Stimulated activated CD4-positive, alpha-beta T cell treated with anti-CD3 and anti-CD28 coated beads, Interleukin-12 subunit alpha, Interleukin-12 subunit beta, amount 100 ng/mL, for 4 hours (primary cell): ENCODE measurements around the gene POU2F3.

Source experiments
- DNase-seq: peaks from one replicate; pipeline ENCODE4 v3.0.0-alpha.2; 2020

Gene POU2F3

DNA sequence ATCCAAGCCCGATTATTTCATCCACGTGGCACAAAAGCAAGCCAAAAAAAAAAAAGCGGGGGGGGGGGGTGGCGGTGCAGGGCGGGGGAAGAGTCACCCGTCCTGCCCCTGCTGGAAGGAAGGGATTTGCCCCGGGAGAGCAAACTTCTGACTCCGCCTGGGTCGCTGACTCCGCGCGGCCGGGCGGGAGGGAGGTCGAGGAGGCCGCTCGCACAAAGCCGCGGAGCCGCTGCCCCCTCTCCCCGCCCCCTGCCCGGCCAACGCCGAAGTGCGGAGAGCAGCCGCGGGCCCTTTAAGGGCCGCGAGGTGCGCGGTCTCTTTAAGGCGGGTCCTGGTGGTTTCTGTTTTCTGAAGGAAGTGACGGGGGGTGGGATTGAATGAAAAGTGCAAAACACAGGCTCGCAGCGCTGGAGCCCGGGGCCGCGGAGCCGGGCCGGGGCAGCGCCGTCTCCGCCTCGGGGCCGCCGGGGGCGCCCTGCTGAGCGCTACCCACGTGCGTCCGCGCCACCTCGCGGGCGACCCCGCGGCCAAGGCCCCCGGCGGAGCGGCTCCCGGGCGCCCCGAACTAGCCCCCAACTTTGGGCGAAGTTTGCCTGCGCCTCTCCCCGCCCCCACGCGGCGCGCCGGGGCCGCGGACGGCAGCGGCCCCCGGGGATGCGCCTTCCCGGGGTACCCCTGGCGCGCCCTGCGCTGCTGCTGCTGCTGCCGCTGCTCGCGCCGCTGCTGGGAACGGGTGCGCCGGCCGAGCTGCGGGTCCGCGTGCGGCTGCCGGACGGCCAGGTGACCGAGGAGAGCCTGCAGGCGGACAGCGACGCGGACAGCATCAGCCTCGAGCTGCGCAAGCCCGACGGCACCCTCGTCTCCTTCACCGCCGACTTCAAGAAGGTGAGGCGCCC, 29.1 kb upstream of the POU2F3 start, which contains the start of gene OAF:
Gene OAF (plus strand): TSS at position 407 of the 896 bp plus-strand sequence. CDS start 248 bp downstream, at position 655.
- DNase-seq, result peak; percentile 35

DNA sequence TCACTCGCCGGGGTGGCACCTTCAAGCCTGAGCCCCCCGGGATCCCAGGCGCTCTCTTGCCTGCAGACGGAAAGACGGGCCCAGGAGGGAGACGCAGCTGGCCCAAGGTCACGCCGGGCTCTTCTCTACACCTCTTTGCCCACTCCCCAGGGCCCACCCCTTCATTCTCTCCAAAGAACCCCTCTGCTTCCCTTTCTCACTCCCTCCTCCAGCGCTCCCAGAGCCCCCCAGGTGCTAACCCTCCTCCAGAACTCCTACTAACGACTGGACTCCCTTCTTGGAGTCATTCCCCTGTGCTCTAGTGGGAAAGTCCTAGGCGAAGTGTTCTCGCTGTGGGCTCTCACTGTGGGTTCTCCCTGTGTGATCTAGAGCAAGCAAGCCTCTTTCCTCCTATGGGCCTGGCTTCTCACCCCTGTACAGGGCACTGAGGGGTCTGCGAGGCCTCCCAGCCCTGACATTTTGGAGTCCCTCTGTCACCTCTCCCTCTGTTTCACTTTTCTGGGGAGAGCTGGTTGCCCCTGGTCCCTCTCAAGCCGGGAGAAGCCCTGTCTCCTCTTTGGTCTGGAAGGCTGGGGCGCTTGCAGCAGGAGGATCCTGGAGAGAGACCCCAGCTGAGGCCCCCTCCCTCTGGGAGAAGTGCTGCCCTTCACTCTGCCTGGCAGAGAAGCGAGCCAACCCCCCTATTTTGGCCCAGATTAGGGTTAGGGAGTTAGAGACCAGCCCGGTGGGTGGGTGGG, 28.2 kb upstream of the POU2F3 start:
- no peak for DNase-seq

DNA sequence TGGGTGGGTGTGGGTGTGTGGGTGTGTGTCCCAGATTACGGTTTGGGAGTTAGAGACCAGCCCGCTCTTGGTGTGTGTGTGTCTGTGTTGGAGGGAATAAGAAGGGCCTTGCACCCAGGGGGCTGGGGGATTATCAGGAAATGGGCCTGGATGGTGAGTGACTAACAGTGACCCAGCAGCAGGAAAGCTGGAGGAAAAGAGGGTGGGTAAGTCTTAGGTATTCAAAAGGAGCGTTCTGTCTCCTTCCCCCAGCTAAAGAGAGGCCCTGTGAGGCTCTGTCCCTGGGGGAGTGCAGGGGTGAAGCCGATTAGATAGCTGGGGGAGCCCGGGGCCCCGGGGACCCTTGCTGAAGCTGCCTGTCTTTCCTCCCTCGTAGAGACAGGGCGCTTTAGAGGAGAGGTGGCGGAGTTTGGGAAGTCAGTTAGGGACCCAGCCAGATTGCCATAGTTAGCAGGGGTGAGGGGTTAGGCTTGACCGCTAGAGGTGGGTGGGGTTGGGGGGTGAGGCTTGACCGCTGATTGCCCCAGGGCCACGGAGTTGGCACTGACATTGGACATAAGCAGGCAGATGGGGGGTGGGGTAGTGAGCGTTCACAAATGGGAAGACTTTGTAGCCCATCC, 27.6 kb upstream of the POU2F3 start:
- no peak for DNase-seq

DNA sequence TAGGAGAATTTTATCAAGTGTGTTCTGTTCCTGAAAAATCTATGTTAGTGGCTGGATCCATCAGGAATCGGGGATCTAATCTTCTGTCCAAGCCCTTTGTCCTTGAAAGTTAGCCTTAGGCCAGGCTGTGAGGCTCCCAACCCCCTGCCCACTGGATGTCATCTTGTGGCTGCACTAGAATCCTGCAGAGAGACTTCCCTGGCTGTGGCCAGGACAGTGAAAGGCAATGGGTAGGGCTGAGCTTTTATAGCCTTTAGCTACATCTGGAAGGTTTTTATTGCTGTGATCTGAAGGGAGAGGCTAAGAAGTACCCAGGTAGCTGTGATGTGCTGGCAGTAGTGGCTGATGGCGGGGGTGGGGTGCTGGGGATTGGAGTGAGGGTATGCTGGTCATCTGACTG, 27.0 kb upstream of the POU2F3 start:
- DNase-seq, result no peak

DNA sequence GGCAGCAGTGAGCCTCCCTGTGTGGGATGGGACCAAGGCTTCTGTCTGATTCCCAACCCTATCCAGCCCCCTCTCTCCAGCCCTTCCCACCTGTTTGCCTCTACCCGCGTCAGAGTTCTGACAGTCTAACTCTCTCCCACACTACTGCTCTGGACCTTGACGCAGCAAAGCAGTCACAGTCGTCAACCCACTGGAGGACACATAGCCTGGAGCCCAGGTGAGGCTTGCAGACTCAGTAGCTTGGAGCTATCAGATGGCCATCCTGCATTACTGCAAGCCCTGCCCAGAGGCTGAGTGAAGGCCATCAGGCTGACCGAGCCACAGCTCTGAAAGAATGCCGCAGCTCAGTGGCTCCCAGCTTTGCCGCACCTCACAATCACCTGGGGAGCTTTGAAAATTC, 25.4 kb upstream of the POU2F3 start:
- no peak for DNase-seq

DNA sequence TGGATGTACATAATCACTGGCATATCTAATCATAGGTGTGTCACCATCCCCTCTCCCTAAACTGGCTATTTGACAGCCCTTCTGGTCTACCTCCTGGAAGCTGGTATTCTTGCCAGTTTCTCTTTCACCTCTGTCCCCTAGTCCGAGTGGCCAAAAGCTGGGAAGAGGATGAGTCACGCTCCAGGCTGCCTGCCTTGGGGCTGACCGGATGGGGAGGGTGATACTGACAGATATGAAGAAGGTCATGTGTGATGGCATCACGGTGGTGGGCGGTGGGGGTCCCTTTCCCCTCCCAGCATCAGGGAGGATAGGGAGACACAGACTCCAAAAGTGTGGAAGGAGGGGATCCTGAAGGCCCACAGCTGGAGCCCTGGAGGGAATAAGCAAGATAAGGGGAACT, 24.3 kb upstream of the POU2F3 start:
- DNase-seq, result no peak

DNA sequence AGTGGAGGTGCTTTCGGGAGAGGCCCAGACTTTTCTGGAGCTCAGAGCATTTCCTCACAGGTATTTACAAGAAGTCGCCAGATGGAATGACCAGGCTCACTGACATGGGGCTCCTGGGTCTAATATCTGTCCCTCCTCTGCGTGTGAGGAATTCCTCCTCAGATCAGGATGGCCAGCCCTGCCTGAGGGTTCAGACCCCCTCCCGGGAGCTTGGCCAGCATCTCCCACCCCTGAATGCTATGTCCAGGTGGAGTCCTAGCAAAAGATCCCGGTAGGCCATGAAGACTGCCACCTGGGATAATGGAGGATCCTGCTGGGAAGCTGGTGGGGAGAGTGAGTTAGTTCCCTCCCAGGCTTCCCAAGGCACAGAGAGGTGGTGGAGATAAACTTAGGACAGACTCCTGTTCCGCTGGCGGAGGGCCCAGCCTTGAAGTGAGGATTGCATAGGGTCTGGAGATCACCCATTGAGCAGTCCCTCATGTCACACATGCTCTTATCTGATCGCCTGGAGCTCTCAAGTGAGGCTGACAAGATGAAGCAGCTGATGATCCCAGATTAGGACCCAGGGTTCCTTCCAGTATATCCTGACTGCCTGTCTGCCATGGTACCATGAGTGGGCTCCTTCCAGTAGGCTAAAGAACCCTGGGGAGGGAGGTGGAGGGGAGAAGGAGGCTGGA, 23.4 kb upstream of the POU2F3 start:
- DNase-seq, result no peak

DNA sequence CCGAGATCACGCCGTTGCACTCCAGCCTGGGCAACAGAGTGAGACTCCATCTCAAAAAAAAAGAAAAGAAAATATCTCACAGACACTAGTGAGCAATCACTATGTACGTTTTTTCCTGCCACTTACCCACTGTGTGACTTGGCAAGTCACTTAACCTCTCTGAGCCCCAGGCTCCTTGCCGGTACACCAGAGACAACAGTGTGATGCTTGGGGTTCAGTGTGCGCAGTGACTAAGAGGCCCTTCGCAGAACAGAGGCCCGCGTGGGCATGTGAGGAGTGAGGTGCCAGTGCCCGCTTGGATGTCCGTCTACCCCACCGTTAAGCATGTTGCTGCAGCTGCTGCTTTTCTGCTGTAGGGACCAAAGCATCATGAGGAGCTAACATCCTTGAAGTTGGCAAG, 22.4 kb upstream of the POU2F3 start:
- DNase-seq, result no peak

DNA sequence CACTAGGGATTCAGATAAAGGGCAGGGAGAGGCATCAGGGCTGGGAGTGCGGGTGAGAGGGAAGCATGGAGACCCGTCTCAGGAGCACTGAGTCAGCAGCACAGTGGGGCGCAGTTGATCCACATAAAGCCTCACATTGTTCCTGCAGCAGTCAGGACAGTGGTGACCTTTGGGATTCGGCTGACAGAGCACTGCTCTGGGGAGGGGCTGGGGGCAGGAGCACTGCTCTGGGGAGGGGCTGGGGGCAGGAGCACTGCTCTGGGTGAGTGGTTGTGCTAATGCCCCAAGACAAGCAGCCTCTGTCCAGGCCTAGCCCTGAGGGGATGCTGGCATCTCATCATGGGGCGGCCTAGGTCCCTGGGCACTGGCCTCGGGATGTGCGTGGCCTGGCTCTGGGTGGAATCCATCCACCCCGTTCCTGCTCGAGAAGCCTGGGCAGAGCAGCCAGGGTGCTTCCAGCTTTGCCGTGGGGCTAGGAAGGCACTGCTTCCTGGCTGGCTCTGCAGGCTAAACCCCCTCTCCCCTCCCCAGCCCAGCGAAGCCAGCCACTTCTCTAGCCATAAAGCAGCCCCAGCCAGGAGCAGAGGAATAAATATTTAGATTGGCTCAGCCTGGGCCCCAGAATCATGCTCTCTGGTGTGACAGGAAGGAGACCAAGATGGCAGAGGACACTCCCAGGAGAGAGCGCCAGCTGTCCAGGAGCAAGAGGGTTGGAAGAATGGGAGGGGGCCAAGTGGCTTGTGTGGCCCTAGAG, 21.8 kb upstream of the POU2F3 start:
- no peak for DNase-seq

DNA sequence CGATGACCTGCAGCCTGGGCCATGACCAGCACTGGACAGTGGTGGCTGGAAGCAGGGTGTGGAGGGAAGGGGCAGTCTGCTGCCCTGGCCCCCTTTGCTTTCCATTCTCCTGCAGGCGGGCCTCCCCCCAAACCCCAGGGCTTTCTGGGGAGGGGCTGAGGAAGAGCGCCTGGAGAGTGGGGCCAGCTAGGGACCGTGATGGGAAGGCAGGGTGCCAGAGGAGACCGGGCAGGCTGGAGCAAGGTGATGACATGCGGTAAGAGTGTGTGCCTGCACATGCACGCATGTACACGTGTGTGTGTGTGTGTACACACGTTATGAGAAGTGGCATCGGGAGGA, 21.3 kb upstream of the POU2F3 start:
- no peak for DNase-seq

DNA sequence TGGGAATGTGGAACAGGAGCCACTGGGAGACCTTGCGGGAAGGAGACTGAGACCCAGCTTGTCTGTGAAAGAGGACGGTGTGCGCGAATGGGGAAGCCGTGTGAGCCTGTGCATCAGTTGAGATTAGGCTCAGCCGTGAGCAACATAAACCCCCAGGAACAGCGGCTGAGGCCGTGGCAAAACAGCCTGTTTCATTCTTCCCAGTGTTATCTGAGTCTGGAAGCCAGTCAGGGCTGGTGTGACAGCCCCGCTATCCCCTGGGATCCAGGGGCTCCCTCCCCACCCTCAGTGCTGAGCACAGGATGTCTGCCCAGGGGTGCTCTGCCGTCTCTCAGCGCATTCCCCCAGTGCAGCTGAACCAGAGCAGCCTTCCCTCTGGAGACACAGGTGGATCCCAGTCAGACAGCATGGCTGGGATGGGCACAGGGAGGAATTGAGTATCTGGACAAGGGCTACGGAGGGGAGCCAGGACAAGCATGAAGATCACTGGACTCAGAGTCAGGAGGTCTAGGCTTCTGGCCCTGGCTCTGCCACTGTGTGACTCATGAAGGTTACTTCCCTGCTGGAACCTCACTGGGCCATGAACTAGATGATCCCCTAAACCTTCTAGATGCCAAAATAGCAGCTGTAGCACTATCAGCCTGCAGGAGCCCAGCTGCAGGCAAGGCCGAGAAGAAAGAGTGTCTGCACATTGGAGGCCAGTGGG, 20.6 kb upstream of the POU2F3 start:
- DNase-seq, result no peak

DNA sequence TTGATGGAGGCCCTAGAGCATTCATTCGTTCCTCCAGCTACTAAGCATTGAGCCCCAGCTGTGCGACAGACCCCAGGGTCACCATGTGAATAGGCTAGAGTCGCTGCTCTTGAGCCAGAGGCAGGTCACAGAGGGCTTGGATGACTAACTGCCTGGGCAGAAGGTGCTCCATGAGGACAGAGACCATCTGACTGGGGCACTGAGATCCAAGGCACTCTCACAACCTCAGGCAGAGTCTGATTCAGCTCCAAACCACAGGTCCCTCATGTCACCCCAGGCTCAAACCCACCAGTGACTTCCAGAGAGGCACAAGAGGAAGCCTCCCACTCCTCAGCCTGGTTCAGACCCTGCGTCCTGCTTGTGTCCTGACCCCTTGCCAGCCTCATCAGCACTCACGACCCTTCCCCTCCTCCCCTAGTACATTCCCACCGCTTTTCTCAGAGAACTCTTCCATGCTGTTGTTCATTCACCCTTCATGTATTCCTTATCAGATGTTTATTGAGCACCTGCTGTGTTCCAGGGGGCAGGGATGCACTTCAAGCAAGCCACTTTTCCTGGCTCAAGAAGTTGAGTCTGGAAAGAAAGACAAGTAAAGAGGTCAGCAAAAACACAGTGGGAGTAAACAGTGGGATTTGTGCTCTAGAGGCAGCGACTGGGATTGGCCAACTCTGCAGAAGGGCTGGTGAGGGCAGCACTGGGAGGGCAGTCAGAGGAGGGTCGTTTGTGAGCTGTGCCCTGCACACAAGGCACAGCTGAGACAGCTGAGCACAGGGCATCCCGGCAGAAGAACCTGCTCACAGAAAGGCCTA, 19.8 kb upstream of the POU2F3 start:
- DNase-seq, result no peak

DNA sequence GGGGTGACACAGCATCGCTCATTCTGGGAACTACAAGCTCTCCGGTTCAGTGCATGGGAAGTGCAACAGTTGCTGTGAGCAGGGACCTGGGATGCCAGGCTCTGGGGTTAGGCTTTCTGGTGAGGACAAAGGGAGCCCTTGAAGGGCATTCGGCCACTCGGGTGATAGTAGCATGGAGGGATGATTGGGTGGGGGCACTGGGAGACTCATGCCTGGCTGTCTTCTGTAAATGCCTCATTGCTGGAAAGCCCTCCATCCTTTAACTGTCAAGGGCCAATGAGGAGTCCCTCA, 19.2 kb upstream of the POU2F3 start:
- DNase-seq, result no peak

DNA sequence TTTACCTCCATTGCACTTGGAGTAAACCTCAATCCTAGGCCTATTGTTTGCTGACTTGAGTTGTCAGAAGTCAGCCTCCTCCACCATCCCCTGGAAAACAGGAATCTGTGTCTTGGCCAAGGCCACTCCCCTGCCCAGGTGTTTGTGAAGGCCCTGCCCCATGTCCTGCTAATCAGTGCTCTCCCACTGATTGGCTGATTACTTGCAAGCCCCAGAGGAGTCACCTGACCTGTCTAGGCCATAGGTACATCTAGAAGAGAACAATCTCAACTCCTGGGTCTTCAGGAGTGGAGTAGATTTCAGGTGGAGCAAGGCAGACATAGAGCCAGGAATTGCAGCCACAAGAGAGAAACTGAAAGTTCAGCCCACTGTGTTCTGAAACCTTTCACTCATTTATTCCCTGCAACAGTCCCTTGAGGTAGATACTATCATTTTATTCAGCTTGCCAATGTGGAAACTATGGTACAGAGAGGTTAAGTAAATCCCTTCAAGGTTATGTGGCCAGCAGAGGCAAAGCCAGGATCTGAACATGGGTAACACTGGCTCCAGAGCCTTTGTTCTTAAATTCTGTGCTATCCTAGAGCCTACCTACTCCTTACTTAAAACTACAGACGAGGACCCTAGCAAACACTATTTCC, 18.7 kb upstream of the POU2F3 start:
- no peak for DNase-seq

DNA sequence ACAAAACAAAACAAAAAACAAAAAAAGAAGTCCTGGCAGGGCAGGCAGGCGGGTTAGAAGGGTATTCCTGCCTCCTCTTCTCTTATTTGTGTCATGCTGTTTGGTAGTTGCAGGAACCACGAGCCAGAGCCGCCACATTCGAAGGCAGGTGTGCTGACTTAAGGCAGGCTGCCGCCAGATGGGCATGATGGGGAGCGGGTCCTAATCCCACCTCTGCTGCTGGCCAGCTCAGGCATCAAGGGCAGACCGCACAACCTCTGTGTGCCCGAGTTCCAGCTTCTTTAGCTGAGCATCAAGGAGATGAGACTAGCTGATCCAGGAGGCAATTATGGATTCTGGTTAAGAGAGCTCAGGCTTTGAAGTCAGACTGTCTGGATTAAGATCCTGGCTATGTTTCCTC, 17.0 kb upstream of the POU2F3 start:
- DNase-seq, result no peak

DNA sequence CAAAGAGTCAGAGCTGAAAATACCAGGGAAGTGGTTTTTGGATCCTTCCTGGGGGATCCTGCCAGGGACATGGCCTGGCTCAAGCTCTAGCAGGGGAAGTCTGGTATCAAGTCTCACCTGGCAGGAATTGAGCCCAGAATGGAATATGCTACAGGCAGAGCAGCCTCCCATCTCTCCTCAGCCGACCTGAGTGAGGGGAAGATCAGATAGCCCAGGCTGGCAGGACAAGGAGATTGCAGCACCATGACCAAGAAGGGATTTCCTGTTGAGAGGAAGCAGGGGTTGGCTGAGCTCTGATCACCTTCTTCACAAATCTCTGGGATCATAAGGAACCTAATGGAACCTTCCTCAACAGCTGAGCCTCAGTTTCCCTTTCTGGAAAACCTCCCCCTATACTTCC, 16.1 kb upstream of the POU2F3 start:
- no peak for DNase-seq

DNA sequence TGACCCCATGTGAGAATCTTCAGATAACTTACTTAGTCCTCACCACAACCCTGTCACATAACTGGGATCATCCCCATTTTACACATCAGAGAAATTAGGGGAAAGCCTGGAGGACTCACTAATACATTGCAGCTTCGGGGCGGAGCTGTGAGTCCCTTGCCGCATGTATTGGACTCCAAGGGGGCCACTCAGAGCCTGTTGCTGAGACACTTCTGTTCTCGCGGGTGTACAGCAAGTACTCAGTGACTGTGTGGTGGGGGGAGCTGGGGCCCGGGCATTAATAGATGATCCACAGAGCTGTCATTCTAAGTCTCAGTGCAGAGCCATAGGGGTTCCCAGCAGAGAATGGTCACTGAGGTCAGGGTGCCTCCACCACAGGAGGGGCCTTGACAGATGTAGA, 15.6 kb upstream of the POU2F3 start:
- DNase-seq, result no peak

DNA sequence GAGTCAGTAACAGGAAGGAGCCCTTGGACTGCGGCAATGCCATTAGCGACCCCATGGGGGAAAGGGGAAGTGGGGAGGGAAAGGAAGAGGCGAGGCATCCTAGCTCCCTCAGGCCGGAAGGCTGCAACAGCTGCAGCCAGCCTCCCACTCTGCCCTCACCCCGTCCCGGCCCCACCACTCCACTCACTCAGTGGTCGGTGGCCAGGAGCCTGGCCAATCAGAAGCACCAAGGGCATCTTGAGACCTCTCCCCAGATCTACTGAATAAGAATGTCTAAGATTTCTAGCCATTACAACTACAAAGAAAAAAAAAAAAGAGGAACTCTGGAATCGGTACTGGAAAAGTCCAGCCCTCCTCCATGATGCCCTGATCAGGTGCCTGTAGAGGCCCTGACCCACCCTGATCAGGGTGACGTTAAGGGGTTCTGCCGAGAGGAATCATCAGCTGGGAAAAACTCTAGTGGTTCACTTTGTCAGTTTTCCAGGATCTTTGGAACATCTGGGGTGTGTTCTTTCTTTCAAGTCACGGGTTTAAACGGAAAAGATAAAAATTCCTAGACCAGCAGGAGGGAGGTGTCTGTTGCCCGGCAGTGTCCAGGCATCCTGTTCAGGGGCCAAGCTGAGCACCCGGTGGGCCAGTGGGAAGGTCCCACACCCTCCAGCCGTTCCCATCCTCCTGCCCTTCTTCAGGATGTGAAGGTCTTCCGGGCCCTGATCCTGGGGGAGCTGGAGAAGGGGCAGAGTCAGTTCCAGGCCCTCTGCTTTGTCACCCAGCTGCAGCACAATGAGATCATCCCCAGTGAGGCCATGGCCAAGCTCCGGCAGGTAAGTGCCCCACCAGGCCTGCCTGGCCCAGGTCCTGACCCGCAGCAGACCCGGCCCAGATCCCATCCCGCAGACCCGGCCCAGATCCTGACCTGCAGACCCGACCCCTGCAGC, 14.7 kb upstream of the POU2F3 start:
- DNase-seq, result no peak

DNA sequence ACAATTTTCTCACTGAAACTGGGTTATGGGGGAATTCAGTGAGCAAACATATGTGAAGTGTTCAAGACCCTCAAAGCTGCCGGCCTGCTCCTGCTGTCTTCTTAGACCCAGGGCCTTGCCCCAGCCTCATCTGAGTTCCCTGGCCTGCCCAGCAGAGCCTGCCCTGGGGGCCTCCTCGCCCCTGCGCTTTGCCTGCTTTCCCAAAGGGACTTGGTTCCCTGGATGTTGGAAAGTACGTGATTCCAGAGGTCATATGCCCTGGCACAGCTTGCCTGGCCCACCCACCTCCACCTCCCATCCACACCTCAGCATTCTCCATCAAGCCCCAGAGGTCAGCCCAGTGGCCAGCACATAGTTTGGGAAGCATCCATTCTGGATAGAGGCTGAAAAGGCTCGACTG, 13.7 kb upstream of the POU2F3 start:
- no peak for DNase-seq

DNA sequence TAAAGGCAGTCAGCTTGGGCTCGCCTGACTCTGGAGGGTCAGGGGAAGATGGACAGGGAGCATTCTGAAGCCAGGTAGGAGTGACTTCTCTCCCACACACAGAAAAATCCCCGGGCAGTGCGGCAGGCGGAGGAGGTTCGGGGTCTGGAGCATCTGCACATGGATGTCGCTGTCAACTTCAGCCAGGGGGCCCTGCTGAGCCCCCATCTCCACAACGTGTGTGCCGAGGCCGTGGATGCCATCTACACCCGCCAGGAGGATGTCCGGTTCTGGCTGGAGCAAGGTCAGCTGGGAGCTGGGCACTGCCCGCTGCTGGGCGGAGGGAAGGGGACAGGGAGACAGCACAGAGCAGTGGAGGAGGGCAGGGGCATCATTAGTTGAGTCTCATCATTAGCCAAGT, 13.2 kb upstream of the POU2F3 start:
- DNase-seq, result no peak
